Measurements from ENCODE around the gene TNFRSF19.

The TNFRSF19 gene

DNA sequence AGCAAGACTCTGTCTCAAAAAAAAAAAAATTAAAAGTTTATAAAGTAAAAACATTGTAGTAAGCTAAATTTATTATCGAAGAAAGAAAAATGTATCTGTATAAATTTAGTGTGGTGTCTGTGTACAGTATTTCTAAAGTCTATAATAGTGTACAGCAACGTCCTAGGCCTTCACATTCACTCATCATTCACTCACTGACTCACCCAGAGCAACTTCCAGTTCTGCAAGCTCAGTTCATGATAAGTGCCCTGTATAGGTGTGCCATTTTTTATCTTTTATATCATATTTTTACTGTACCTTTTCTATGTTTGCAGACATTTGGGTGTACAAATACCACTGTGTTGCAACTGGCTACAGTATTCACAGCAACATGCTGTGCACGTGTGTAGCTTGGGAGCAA lies 118.1 kb downstream of the TNFRSF19 start:
- DNase-seq, result no peak

GRCh38 chr13:23690668-23691067 lies 120.5 kb downstream of the TNFRSF19 start:
- no peak for DNase-seq

DNA sequence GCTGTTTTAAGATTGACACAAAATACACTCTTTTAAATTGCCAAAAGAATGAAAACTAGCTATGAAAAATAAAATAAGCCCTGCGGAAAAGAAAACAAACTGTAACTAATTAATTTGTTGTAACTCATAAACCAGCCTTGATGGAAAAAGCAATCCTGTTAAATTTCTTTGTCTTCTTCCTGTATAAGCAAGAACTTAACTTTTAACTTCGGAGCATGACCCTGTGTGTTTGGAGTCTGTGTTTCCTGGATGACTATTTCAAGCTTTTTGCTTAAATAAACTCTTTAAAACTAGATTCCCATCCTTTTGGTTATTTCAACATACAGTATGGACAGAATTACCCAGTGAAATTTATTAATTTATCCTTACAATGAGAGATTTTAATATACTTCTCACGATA lies 122.6 kb downstream of the TNFRSF19 start:
- DNase-seq, result no peak

GRCh38 chr13:23695196-23695595 lies 125.0 kb downstream of the TNFRSF19 start:
- no peak for DNase-seq

DNA sequence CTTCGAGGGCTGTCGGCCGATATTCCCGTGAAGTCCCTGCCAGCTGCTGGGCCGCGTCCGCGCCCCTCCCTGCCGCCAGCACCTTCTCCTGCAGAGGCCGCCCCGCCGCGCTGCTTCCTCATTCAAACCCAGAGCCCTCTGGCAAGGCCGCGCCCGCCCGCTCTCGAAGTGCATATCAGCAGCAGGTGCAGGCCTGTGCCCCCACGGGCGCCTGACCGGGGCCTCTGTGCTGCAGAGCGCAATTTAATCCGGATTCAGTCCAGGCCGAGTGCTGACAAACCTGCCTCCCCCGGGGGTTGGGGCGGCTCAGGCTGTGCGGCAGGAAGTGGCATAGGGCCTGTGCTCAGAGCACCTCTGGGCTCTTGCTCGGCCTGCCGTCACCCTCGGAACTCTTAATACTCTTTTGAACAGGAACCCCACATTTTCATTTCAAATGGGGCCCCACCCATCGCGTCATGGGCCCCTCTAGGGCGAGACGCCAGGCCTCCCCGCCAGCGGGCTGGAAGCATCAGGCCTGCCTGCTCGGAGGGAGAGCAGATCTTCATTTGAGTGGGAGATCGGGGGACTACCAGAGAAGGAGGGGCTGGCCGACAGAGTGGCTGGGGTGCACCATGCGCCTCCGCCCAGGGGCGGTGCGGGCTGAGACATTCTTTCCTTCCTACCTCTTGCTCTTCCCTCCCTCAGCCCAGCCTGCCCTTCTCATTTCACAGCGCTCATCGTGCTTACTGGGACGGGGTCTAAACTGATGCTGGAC lies 125.7 kb downstream of the TNFRSF19 start:
- DNase-seq, result no peak

GRCh38 chr13:23696610-23697009 lies 126.4 kb downstream of the TNFRSF19 start:
- no peak for DNase-seq

DNA sequence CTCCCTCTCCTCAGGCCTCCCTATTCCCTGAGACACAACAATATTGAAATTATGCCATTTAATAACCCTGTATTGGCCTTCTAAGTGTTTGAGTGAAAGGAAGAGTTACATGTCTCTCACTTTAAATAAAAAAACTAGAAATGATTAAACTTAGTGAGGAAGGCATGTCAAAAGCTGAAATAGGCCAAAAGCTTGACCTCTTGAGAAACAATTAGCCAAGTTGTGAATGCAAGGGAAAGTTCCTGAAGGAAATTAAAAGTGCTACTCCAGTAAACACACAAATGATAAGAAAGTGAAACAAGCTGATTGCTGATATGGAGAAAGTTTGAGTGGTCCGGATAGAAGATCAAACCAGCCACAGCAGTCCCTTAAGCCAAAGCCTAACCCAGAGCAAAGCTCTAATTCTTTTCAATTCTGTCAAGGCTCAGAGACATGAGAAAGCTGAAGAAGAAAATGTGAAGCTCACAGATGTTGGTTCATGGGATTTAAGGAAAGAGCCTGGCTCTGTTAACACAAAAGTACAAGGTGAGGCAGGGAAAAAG lies 127.6 kb downstream of the TNFRSF19 start:
- no peak for DNase-seq

GRCh38 chr13:23699271-23699670 lies 129.1 kb downstream of the TNFRSF19 start:
- DNase-seq, result no peak

- DNase-seq, result no peak
Observed at GRCh38 chr13:23701186-23701585, 131.0 kb downstream of the TNFRSF19 start.

DNA sequence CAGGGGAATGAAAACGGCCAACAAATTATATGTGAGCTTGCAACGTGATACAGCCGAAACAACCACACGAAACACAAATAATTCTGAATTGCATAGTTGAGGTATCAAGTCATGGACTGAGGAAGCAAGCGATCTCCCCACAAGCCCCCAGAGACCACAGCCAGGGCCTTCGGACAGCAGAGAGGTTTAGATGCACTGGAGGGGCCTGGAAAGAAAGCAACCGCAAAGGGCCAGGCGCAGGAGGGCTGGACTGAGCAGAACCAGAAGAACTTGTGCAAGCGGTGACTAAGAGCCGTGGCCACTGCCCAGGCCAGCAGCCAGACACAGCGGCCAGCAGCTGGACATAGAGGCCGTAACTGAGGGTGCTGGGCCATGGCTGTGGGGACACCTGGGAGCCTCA lies 131.4 kb downstream of the TNFRSF19 start:
- no peak for DNase-seq

DNA sequence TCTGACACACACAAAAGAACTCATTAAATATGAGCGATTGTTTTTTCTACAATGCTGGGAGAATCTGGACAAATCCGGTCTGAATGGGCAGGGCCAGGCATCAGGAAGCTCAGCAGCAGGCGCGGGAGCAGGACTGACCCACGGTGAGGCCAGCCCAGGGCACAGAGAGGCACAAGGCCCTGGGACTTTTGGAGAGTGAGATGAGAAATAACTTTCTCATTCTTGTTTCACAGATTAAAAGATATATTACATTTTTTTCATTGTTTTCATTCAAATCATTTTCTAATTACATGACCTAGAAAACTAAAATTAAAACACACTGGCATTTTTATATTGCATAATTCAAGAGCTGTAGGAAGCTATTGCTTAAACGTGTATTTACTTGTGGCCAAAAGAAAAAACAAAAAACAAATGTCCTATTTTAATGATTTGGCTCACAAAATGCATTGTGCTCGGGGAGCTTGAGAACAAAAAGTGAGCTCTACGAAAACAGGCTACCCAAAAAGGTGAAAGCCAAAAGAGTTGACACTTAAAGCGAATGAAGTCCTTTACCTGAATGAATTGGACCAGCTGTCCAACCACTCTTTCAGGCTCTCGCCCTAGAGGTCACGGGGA lies 133.1 kb downstream of the TNFRSF19 start:
- no peak for DNase-seq

DNA sequence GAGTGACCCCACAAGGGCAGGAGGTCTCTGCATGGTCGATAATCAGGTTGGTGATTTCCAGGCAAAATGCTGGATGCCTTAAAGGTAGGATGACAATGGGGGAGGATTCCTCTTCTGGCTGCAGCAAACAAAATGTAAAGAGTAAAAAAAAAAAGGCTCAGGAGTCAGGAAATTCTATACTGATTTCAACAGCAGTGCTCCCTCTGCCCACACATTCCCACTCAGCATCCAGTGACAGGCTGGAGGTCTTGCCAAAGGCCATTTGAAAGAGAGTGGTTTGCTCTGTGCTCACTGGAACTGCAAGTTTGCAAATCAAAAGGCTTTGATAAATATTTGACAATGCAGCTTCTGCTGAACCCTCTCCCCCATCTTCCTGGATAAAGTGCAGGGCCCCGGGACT lies 135.4 kb downstream of the TNFRSF19 start:
- DNase-seq, result no peak

- no peak for DNase-seq
Observed at GRCh38 chr13:23707674-23708073, 137.5 kb downstream of the TNFRSF19 start.

DNA sequence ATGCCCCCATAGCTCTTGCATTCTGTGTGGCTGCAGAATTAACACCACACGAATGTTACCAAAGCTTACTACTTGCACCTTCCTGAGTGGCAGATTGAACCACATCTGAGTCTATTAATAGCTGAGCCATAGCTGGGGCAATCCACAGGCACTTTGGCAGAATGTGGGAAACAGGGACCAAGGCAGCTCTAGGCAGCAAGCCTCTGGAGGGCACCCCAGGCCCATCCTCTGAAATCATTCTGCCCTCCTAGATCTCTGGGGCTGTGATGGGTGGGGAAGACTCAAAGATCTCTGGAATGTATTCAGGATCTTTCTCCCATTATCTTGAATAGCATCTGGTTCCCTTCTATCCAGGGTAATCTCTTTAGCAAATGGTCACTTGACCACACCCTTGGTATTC lies 139.3 kb downstream of the TNFRSF19 start:
- no peak for DNase-seq

GRCh38 chr13:23710366-23710765 lies 140.2 kb downstream of the TNFRSF19 start:
- DNase-seq, result no peak

DNA sequence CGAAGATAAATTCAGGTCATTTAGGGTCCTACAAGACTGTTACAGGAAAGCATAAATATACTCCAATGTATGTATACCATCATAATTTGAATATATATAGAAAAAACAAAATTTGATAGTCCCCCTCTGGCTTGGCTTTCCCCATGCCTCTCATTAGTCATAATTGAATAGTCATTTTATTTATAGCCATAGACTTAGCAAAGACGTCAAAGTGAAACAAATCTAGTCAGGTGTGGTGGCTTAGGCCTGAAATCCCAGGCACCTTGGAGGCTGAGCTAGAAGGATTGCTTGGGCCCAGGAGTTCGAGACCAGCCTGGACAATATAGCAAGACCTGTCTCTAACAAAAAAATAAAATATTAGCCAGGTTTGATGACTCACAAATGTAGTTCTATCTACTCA lies 141.1 kb downstream of the TNFRSF19 start:
- DNase-seq, result no peak

DNA sequence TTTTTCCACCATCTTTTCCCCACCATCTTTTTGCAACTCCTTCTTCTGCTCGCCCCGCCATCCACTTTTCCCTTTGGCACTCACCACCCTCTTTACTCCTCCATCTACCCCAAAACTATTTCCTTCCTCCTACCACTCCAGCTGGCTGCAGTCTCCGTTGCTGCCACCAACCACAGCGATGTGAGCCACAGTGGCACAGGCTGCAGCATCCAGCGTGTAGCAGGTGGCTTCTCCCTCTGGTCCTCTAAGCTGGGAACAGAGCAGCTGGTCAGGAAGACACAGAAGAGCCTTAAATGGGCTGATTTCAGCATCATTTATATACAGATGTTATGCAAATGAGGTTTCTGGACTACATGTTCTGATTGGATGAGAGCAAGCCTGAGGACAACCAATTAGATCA lies 144.5 kb downstream of the TNFRSF19 start:
- no peak for DNase-seq

DNA sequence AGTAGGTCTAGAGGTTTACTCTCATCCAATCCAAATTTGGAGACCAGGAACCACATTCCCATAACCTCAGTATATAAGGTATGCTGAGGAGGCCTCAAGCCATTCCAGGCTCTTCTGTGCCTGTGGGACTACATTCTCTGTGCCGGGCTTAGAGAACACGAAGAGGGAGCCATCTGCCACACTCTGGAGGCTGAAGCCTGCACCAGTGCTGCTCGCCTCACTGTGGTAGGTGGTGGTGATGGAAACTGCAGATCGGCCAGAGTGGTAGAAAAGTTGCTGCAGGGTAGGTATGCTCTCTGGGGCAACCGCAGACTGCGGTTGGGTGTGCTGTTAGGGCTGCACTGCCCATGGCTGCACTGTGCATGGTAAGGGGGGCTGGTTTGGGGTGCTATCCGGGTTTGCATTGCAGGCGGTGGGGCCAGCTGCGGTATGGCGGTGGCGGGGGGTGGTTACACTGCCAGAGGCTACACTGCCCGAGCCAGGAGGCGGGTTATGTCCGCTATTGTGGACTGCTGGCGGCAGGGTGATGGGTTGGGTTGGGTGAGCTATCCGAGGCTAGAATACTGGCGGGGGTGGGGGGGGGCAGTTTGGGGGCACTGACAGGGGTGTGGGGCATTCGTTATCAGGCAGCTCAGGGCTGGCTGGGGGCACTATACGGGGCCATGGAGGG lies 145.0 kb downstream of the TNFRSF19 start:
- no peak for DNase-seq

- no peak for DNase-seq
Observed at GRCh38 chr13:23715762-23716235, 145.6 kb downstream of the TNFRSF19 start.

- no peak for DNase-seq
Observed at GRCh38 chr13:23716401-23716800, 146.2 kb downstream of the TNFRSF19 start.

DNA sequence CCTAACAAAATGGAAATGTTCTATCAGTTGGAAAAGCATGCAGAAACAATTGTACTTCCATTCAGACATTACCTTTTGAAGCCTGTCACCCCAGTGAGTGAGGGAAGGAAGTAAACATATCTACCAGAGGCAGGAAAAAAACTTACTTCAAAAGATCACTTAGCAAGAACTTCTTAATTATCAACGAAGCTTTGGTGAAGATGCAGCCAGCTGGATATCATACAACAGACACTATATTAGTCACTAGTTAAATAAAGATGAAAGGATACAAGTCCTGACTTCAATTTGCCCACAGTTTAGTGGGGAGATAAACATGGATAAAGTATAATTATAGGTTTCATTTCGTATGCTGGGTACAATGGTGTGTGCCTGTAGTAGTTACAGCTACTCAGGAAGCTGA lies 148.8 kb downstream of the TNFRSF19 start:
- DNase-seq, result no peak

- DNase-seq, result no peak
Observed at GRCh38 chr13:23722726-23723453, 152.7 kb downstream of the TNFRSF19 start.

DNA sequence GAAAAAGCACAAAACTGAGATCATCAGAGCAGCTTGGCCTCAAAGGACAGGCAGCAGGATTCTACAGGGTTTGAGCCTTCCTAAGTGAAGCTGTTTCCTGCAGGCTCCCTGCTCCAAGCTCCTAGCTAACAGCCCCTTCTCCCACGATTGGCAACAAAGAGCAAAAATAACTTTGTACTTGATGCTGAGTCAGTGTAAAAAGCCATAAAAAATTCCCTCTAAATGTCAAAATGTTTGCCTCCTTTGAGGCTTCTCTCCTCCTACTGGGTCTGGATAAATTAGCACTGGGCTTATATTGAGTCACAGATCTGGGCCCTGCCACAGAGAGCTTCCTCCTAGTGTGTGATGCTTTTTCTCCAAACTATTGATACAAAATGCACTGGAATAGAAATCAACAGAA lies 153.3 kb downstream of the TNFRSF19 start:
- no peak for DNase-seq

Measured in COR-L47 (cell line).